GM12878 (cell line): ENCODE results near the gene LDLRAD3. TPM values are rescaled to one million over a fixed set of nuclear protein-coding genes. Genes with fewer than 3 reads are reported as not detected.

Source experiments
- ATAC-seq: fragments of 200-7000 bp; cut with Tn5 transposase; 3 replicates; pipeline ENCODE4 v1.9.1; 2020; ENCODE audit warnings: mild to moderate bottlenecking, moderate library complexity
- BruUV-seq: library from RNA; stranded (reverse); fragments of 400-500 nt; replicated peaks from 2 replicates; lab custom pipeline; 2021; lab: Mats Ljungman, UMichigan
- CTCF ChIA-PET: fragments of 300-600 bp; sonication (Branson Sonifier 250); formaldehyde crosslinking; extraction: SDS; loops from one replicate; lab custom pipeline; 2021; ENCODE audit warnings: inconsistent platforms; lab: Yijun Ruan, JAX
- POLR2A ChIA-PET: fragments of 350-600 bp; formaldehyde crosslinking; extraction: SDS; loops from one replicate; lab custom pipeline; 2021; ENCODE audit warnings: inconsistent platforms; lab: Charles Lee
- RAD21 ChIA-PET: fragments of 300-600 bp; sonication (Branson Sonifier 250); formaldehyde crosslinking; loops from one replicate; lab custom pipeline; 2023; ENCODE audit warnings: antibody characterized with exemption; ENCODE audit not compliant: unreplicated experiment; lab: Charles Lee
- SMC1A ChIA-PET: fragments of 300-600 bp; sonication (Branson Sonifier 250); formaldehyde crosslinking; loops from one replicate; lab custom pipeline; 2023; ENCODE audit not compliant: unreplicated experiment, uncharacterized antibody; lab: Charles Lee
- DNase-seq: peaks from one replicate; pipeline ENCODE4 v3.0.0-alpha.2; 2011; ENCODE audit warnings: low read depth, low spot score
- FAIRE-seq: peaks from 3 replicates; lab custom pipeline; 2011; peaks lifted over from hg19 to GRCh38; lab: Jason Lieb, UNC
- H2AFZ ChIP-seq: 2 replicates; pipeline ENCODE4 v1.6.0; 2011; ENCODE audit warnings: low read depth, low read length, control low read depth; ENCODE audit not compliant: control insufficient read depth
- H3K27ac ChIP-seq: 2 replicates; pipeline ENCODE4 v1.5.1; 2011; ENCODE audit warnings: control low read depth; ENCODE audit not compliant: control insufficient read depth, insufficient read depth
- H3K27me3 ChIP-seq, 2 experiments: replicated peaks in 1 of 2; 2 replicates each; pipeline versions ENCODE4 v1.6.0 to v1.6.1; 2011; ENCODE audit warnings: low read length in 1 of 2; ENCODE audit not compliant: control insufficient read depth in 2 of 2, insufficient read depth in 2 of 2
- H3K36me3 ChIP-seq, 2 experiments: 2 replicates each; pipeline ENCODE4 v1.5.1; 2011; ENCODE audit warnings: low read length in 1 of 2; ENCODE audit not compliant: control insufficient read depth in 2 of 2, insufficient read depth in 2 of 2
- H3K4me1 ChIP-seq: 2 replicates; pipeline ENCODE4 v1.6.1; 2011; ENCODE audit warnings: mild to moderate bottlenecking, low read length, moderate library complexity, mixed read lengths; ENCODE audit not compliant: control insufficient read depth, insufficient read depth
- H3K4me2 ChIP-seq: 2 replicates; pipeline ENCODE4 v1.6.0; 2011; ENCODE audit warnings: control low read depth; ENCODE audit not compliant: control insufficient read depth, insufficient read depth
- H3K4me3 ChIP-seq: fragments of 200-600 bp; sonication (generic); 2 replicates; pipeline ENCODE4 v1.5.1; 2016
- H3K79me2 ChIP-seq: 2 replicates; pipeline ENCODE4 v1.6.0; 2011; ENCODE audit warnings: low read length; ENCODE audit not compliant: control insufficient read depth, insufficient read depth
- H3K9ac ChIP-seq: 2 replicates; pipeline ENCODE4 v1.8.0; 2011; ENCODE audit warnings: low read length, control low read depth, mixed read lengths; ENCODE audit not compliant: control insufficient read depth, insufficient read depth
- H3K9me3 ChIP-seq: replicated peaks from 3 replicates; pipeline ENCODE4 v1.5.1; 2011; ENCODE audit warnings: mild to moderate bottlenecking, low read length; ENCODE audit not compliant: control insufficient read depth, insufficient read depth
- H4K20me1 ChIP-seq: 2 replicates; pipeline ENCODE4 v1.6.0; 2011; ENCODE audit not compliant: control insufficient read depth, insufficient read depth
- BMI1 ChIP-seq: fragments of 450-650 bp; IDR thresholded peaks from 2 replicates; pipeline ENCODE4 v1.6.1; 2016; ENCODE audit warnings: mild to moderate bottlenecking, moderate library complexity, borderline replicate concordance
- CHD2 ChIP-seq: IDR thresholded peaks from 2 replicates; pipeline ENCODE4 v1.6.1; 2011; ENCODE audit warnings: low read depth, low read length, improper control_type of control experiment, borderline replicate concordance
- ESRRA ChIP-seq: IDR thresholded peaks from 2 replicates; pipeline ENCODE4 v1.6.1; 2012; ENCODE audit warnings: mild to moderate bottlenecking, low read length, improper control_type of control experiment
- KDM1A ChIP-seq: fragments of 200-600 bp; sonication (generic); IDR thresholded peaks from 2 replicates; pipeline ENCODE4 v1.6.1; 2016; ENCODE audit warnings: borderline replicate concordance
- MEF2A ChIP-seq: IDR thresholded peaks from 2 replicates; pipeline ENCODE4 v1.6.1; 2011; ENCODE audit warnings: low read depth, mild to moderate bottlenecking, low read length, moderate library complexity; ENCODE audit not compliant: insufficient read depth
- MTA3 ChIP-seq: IDR thresholded peaks from 2 replicates; pipeline ENCODE4 v1.6.1; 2012; ENCODE audit warnings: low read length, inconsistent platforms, borderline replicate concordance
- MYC ChIP-seq: IDR thresholded peaks from 2 replicates; pipeline ENCODE4 v1.6.1; 2011; ENCODE audit warnings: mild to moderate bottlenecking, low read length, moderate library complexity, inconsistent platforms; ENCODE audit not compliant: insufficient read depth, insufficient replicate concordance, insufficient read length, severe bottlenecking
- NKRF ChIP-seq: fragments of 450-650 bp; conservative IDR thresholded peaks from 2 replicates; pipeline ENCODE4 v1.6.1; 2017; ENCODE audit warnings: mild to moderate bottlenecking, moderate library complexity
- PAX5 ChIP-seq: IDR thresholded peaks from 2 replicates; pipeline ENCODE4 v1.6.1; 2011; ENCODE audit warnings: low read depth, low read length, borderline replicate concordance
- RB1 ChIP-seq: fragments of 450-650 bp; formaldehyde crosslinking; IDR thresholded peaks from 2 replicates; pipeline ENCODE4 v1.6.1; 2017; ENCODE audit warnings: mild to moderate bottlenecking, borderline replicate concordance
- SMARCA5 ChIP-seq: fragments of 450-650 bp; IDR thresholded peaks from 2 replicates; pipeline ENCODE4 v1.6.1; 2017; ENCODE audit warnings: mild to moderate bottlenecking
- ZNF274 ChIP-seq: IDR thresholded peaks from one replicate; pipeline ENCODE4 v1.8.0; 2011; ENCODE audit not compliant: insufficient read length, insufficient read depth
- in situ Hi-C: fragments of 300-500 bp; cut with MboI; formaldehyde crosslinking; loops from 9 replicates; pipeline ENCODE4 v1.14.3; 2018; ENCODE audit warnings: mixed read lengths
- intact Hi-C: fragments of 100-400 bp; cut with micrococcal nuclease; formaldehyde crosslinking; loops from one replicate; pipeline ENCODE4 v1.14.2; 2022; ENCODE audit not compliant: unreplicated experiment
- polyA plus RNA-seq, 11 experiments: library from polyadenylated mRNA; depleted of rRNA in 4 of 11; unstranded in 6 of 11; stranded (reverse) in 5 of 11; fragments of >200 nt; fragmentation: Nextera tagmentation in 4 of 11; fragmentation: Illumina TruSeq in 1 of 11; extraction: Ambion mirVana in 4 of 11; extraction: Trizol in 1 of 11; gene quantifications; 1 replicate in 1 of 11; 2 replicates in 10 of 11; pipeline versions ENCODE4 v1.2.1 to v1.2.3, GENCODE V29; 2011 to 2016; ENCODE audit warnings: inconsistent platforms in 2 of 11, missing spikeins in 2 of 11, low read depth in 1 of 11
- total RNA-seq, 4 experiments: library from RNA; depleted of rRNA in 3 of 4; stranded (reverse); fragments of >200 nt in 3 of 4; fragmentation: Illumina TruSeq in 1 of 4; extraction: Trizol in 1 of 4; gene quantifications; 2 replicates each; pipeline versions ENCODE4 v1.2.1 to v1.2.3, GENCODE V29; 2013 to 2021

The LDLRAD3 gene
- total and polyA plus RNA-seq, 10 of the 15 experiments (the other 5 are each of a cell fraction or from before 2014, with no cell fraction given) = 2.5 to 17.2 (median 10.7) TPM

GRCh38 chr11:35902961-35903360, 40.9 kb upstream of the LDLRAD3 start:
- SMC1A ChIA-PET = no interaction called here

More at GRCh38 chr11:35902961-35903360, 40.9 kb upstream of the LDLRAD3 start:
- no peaks in the 10 kb centered on the region for H3K36me3 ChIP-seq
- H3K4me1 ChIP-seq = no peaks in the 10 kb centered on the region
- FAIRE-seq = no peak
- no peak for ATAC-seq
- H3K4me3 ChIP-seq = no peak overlapping the region
- no peaks in the 10 kb centered on the region; the same call in 1 of the 3 replicates for H3K9me3 ChIP-seq
- in situ Hi-C loops = no loop called here
- no peak overlapping the region for H2AFZ ChIP-seq
- H3K27me3 ChIP-seq = no peaks in the 10 kb centered on the region
- no peak overlapping the region for H3K4me2 ChIP-seq
- H3K79me2 ChIP-seq = no peaks in the 10 kb centered on the region
- ChIA-PET POLR2A (no interaction called here), CTCF (interaction anchor here (0.6 kb wide), 1 partner anchor 35 kb away, joined by 3 read pairs; no protein-coding TSS in a partner anchor), RAD21 (no interaction called here)
- intact Hi-C loops = no loop called here
- no peak overlapping the region for H3K27ac ChIP-seq
- DNase-seq = no peak
- TF ChIP-seq ZNF274 (no peak), KDM1A (no peak), CHD2 (no peak), BMI1 (no peak), NKRF (no peak), ESRRA (no peak), SMARCA5 (no peak), RB1 (no peak), MYC (no peak), MEF2A (no peak), PAX5 (no peak), MTA3 (no peak)
- no TSS peak for BruUV-seq
- no peaks in the 10 kb centered on the region for H4K20me1 ChIP-seq
- no peak overlapping the region for H3K9ac ChIP-seq
